ENCODE results near the gene PTPRB. TPM values are rescaled to one million over a fixed set of nuclear protein-coding genes. Genes with fewer than 3 reads are reported as not detected.

PTPRB gene
- total RNA-seq, 1 donor from 2014 or later = 1.9 TPM

- Mint-ChIP-seq H3K27me3 (ENCODE audit: low read depth) (no peaks in the 10 kb centered on the region), H3K27ac (no peak overlapping the region), H3K4me1 (peaks cover 2% of the 10 kb centered on the region), H3K36me3 (no peaks in the 10 kb centered on the region), H3K9me3 (peaks cover 6% of the 10 kb centered on the region), H3K4me3 (no peak overlapping the region)
- TF ChIP-seq CTCF (IDR thresholded peaks at IDR 0.05; ENCODE audit: unreplicated experiment) = no peak
- no peak for DNase-seq (ENCODE audit: low spot score in 2 of 2, unreplicated experiment in 2 of 2)
Observed at GRCh38 chr12:70670948-70671347, 33.7 kb upstream of the PTPRB start.

- Mint-ChIP-seq H3K36me3 (no peaks in the 10 kb centered on the region), H3K9me3 (no peaks in the 10 kb centered on the region), H3K27ac (no peak overlapping the region), H3K4me3 (no peak overlapping the region), H3K27me3 (ENCODE audit: low read depth) (no peaks in the 10 kb centered on the region), H3K4me1 (peaks cover 12% of the 10 kb centered on the region)
- TF ChIP-seq CTCF (IDR thresholded peaks at IDR 0.05; ENCODE audit: unreplicated experiment) = no peak
- no peak for DNase-seq (ENCODE audit: low spot score in 2 of 2, unreplicated experiment in 2 of 2)
Observed at GRCh38 chr12:70667253-70667652, 30.0 kb upstream of the PTPRB start.

- Mint-ChIP-seq H3K4me3 (no peak overlapping the region), H3K27me3 (ENCODE audit: low read depth) (no peaks in the 10 kb centered on the region), H3K36me3 (no peaks in the 10 kb centered on the region), H3K27ac (no peak overlapping the region), H3K9me3 (no peaks in the 10 kb centered on the region), H3K4me1 (peaks cover 20% of the 10 kb centered on the region)
- no peak for DNase-seq (ENCODE audit: low spot score in 2 of 2, unreplicated experiment in 2 of 2)
- TF ChIP-seq CTCF (IDR thresholded peaks at IDR 0.05; ENCODE audit: unreplicated experiment) = no peak
Observed at GRCh38 chr12:70666364-70666763, 29.1 kb upstream of the PTPRB start.

GRCh38 chr12:70664465-70664881 lies 27.2 kb upstream of the PTPRB start:
- no peaks in the 10 kb centered on the region for H3K27me3 Mint-ChIP-seq (ENCODE audit: low read depth)
- H3K36me3 Mint-ChIP-seq = no peaks in the 10 kb centered on the region
- H3K27ac Mint-ChIP-seq = no peak overlapping the region
- H3K4me3 Mint-ChIP-seq = no peak overlapping the region
- no peaks in the 10 kb centered on the region for H3K9me3 Mint-ChIP-seq
- H3K4me1 Mint-ChIP-seq = peaks cover 30% of the 10 kb centered on the region
- no peak for TF ChIP-seq CTCF (IDR thresholded peaks at IDR 0.05; ENCODE audit: unreplicated experiment)
- no peak for DNase-seq (ENCODE audit: low spot score in 2 of 2, unreplicated experiment in 2 of 2)

- H3K4me1 Mint-ChIP-seq = peaks cover 33% of the 10 kb centered on the region
- H3K9me3 Mint-ChIP-seq = no peaks in the 10 kb centered on the region
- no peak overlapping the region for H3K27ac Mint-ChIP-seq
- TF ChIP-seq CTCF (IDR thresholded peaks at IDR 0.05; ENCODE audit: unreplicated experiment) = no peak
- no peaks in the 10 kb centered on the region for H3K27me3 Mint-ChIP-seq (ENCODE audit: low read depth)
- no peak overlapping the region for H3K4me3 Mint-ChIP-seq
- DNase-seq (ENCODE audit: low spot score in 2 of 2, unreplicated experiment in 2 of 2) = no peak
- H3K36me3 Mint-ChIP-seq = no peaks in the 10 kb centered on the region
Observed at GRCh38 chr12:70663838-70664237, 26.6 kb upstream of the PTPRB start.
